ENCODE data around the gene NT5M.

NT5M gene

DNA sequence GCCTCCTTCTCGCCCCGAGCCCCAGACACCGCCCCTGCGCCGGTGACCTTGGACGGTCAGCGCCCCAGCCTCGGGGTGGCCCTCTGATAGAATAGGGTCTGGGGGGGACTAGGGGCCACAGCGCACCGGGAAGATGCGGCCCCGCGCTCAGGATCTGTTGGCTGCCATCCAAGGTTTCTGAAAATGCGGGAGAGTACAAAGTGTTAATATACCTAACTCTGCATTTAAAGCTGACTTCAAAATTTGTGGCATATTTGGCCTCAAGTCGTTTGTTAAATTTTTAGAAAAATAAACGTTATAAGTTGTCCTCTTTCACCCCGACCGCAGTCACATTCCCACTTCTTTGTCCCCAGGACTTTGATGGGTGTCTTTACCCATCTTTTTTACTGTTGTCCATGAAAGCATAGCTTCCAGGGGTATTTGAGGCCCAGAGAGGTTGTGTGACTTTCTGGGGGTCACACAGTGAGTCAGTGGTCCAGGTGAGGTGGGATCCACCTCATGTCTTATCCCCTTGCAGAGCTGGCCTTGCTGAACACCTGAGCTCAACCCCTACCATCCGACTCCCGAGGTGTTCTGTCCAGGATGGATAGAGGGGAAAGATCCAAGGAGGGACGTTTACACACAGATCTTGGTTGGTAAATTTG lies 796 bp downstream of the NT5M start:
- DNase-seq (ENCODE audit: low read depth), result no peak

DNA sequence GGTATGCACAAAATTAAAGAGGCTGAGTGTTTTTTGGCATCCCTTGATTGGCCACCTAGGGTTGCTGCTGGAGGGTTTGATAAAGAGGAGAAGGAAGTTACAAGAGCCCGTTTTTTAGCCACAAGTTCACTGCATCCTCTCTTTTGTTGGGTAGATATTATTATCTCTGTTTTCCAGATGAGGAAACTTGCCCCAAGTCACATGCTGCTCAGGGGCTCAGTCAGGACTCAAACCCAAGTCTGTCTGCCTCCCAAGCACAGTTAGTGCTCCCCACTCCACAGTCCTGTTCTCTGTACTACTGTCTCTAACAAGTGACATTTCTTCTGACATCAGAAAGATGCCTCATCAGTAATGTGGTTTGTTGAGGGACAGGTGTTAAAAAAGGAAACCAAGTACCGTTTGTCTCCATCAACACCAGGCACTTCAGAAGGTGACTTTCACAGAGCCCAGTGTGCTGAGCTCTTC lies 1.4 kb downstream of the NT5M start:
- no peak for DNase-seq (ENCODE audit: low read depth)

DNA sequence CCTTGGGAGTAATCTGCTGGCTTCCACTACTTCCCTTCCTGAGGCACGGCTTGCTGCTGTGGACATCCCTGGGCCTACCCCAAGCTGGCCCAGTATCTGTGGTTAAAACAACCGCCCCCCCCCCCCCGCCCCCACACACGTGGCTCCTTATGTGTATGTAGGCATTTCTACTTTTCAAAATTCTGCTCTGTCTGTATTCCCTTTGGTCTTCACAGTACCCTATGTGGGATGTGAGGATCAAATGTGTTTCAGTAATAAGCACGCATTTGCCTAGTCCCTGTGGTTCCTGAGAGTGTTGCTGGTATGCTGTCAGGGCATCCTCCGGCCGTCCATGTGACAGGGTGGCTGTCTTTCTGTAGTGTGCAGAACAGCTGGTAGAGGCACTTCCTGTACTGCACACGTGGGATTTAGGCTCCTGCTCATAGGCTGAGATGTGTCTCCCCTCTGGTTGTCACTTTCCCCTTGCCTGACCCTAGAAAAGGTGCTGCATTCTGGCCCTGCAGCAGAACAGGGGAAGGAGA lies 2.2 kb downstream of the NT5M start:
- no peak for DNase-seq (ENCODE audit: low read depth)

DNA sequence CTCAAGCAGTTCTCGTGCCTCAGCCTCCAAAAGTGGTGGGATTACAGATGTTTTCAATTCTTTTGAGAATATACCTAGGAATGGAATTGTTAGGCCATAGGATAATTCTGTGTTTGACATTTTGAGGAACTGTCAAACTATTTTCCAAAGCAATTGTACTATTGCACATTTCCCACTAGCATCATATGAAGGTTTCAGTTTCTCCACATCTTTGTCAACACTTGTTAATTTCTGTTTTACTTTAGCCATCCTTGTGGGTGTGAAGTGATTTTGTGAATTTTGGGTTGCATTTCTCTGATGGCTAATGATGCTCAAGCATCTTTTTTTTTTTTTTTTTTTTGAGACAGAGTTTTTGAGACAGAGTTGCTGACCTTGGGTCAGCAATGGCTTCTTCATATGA lies 6.2 kb downstream of the NT5M start:
- no peak for DNase-seq (ENCODE audit: low read depth)

DNA sequence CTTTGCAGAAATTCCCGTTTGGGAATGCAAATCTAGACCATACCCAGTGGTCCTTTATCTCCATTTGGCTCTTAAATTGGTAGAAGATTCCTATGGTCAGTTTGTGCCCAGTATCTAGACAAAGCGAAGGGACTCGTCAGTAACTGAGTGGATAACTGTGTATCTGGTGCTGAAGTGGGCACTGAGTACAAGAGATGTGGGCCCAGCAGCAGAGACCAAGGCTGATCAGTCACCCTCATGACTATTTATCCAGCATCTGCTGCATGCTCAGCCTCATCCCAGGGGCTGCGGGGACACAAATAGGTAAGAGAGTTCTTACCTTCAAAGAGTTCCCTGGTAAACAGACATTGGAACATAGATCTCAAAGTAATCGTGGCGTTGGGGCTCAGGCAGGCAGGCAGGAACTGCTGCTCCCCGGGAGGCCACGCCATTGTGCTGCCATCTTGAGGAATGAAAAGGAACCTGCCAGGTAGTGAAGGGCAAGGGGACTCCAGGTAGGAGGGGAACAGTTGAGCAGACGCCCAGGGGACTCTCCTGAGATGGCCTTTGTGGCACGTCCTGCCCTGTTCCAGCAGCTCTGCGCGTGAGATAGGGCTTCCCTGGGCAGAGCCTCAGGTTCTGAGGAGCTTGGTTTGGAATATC lies 10.3 kb downstream of the NT5M start:
- DNase-seq (ENCODE audit: low read depth), result no peak

DNA sequence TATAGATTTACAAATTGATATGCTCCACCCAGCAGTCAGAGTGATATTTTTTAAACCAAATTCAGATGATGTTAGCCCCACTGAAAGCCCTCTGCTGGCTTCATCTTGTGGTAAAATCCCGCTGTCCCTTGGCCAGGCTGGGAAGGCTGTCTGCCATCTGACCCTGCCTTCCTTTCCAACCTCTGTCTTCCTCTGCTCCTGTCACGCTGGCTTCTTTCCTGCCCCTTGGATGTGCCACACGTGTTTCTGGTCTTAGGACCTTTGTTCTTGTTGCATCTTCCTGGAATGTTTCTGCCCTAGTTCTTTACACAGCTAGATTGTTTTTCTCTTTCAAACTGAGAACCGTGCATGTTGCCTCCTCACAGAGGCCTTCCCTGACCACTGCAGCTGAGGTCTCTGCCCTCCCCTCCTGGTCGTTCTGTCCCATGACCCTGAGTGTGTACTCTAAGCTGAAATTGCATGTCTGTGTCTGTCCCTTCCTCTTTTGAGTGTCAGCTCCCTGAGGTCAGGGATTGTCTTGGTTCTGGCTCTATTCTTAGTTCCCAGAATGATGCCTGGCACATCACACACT lies 11.4 kb downstream of the NT5M start:
- no peak for DNase-seq (ENCODE audit: low read depth)

DNA sequence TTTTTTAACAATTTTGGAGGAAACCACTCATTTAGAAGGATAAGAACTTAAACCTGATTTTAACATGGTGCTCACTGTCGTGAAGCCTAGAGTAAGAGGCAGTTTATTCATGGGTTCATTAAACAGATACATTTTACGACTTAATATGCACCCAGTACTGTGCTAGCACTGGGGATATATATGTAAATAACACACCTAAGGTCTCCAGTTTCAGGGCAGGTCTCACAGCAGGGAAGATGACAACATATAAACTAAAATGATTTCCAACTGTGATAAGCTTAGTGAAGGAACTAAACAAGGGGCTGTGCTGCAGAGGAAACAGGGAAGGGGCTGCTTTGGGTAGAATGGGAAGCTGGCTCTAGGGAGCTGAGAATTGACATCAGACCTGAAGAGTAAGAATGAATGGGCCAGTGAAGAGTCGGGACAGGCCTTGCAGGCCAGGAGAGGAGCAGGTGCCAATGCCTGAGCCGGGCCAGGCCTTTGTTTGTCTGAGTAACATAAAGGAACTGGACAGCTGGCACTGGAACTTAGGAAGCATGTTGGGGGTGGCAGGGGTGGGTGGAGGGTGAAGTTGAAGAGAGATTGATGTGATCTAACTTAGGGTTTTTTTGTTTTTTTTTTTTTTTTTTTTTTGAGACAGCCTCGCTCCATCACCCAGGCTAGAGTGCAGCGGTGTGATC lies 12.1 kb downstream of the NT5M start:
- DNase-seq (ENCODE audit: low read depth), result no peak

DNA sequence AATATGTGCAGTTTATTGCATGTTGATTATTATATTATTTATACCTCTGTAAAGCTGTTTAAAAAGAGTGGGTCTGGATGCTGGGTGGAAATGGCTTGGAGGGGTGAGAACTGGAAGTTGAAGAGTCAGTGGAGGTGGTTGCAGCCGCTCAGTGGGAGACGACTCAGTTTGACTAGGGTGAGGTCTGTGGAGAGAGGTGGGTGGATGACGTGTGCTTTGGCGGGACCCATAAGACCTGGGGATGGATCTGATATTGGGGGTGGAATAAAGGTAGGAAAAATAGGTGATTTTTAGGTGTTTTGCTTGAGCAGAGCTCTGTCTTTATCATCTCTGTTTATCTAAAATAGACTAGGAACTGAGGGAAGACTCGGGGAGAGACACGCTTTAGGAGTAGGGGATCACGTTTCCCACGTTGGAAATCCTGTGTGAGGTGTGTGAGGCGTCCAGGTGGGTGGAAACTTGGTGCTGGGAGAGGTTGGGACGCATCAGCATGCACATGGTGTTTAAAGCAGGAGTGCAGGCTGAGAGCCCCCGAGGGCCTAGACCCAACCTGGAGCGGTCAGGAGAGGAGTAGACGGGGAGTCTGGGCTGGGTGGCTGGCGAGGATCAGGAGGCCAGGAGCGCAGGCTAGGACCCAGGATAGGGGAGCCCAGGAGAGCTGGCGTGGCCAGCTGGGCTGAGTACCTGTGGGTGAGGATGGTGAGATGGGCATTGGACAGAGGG lies 17.2 kb downstream of the NT5M start:
- DNase-seq (ENCODE audit: low read depth), result no peak

DNA sequence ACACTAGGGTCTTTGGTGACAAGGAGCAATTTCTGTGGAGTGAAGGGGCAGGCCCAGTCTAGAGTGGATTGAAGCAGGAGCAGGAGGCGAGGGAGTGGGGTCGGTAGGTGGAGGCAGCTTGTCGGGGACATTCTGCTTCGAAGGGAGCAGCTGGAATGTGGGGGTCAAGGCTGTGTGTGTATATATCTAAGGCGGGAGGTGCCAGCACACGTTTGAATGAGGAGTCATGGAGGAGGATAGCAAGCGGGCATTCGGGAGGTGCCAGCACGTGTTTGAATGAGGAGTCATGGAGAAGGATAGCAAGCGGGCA lies 17.7 kb downstream of the NT5M start:
- no peak for DNase-seq (ENCODE audit: low read depth)

DNA sequence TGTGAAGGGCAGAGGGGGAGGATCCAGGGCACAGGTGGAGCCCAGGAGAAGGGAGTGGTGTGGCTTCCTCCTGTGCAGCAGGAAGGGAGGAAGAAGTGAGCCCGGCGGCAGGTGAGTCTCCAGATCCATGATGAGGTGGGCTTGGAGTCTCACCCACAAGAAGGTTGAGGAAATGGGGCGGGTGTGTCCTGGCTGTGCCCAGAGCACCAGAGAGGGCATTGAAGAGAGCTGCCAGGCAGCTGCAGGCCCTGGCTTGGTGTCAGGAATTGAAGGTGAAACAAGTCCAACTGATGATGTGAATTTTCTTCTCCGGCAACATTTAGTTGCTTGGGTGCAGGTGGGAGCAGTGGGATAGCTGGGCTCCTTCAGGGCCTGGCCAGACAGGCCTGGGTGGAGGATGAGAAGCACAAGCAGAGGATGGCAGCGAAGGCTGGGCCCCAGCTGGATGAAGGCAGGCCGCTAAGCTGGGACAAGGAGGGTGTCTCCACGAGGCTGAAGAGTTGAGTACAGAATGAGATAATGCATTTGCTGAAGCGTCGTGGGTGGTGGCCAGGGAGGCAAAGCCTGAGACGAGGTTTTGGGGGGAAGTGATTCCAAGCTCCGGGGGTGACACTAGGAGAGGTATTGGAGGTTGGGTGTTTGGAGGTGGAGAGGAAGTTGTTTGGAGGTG lies 18.3 kb downstream of the NT5M start:
- DNase-seq (ENCODE audit: low read depth), result no peak

DNA sequence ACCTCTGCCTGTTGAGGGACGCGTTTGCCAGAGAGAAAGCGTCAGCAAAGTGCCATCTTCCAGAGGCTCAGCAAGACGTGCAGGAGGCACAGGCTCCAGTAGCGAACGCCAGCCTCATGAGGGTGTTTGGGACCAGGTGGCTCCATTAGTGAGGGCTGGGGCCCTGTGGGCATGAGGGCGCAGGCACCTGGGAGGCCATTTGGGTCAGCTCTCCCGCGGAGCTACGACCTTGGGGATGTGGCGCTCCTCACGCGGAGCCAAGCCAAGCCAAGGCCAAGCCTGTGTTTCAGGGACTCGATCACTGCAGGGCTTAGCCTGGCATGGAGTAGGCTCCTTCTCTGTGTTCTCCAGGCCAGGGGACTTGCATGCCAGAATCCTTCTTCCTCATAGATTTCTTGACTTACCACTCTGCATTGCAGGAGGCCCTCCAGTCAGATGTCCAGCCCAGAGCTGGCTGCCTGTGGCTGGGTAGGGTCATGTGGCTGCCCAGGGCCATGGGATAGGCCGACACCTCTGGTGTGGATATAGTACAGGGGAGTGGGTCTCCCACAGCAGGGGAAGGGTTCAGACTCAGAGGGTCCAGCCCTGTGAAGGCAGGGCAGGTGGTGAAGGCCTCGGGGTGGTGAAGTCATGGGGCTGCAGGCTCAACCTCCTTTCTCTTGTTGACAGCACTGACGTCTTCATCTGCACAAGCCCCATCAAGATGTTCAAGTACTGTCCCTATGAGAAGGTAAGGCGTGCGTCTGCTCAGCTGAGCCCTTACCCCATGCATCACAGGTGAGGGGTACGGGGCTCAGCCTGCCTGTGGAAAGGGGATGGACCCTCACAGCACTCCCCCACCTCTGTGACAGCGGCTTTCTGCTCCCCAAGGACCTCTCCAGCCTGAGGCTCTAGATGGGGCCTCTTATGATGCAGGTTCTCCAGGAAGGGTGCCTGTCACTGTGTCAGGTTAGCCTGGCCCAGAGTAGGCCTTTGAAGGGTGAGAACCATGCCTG lies 19.6 kb downstream of the NT5M start:
- DNase-seq (ENCODE audit: low read depth), result no peak

DNA sequence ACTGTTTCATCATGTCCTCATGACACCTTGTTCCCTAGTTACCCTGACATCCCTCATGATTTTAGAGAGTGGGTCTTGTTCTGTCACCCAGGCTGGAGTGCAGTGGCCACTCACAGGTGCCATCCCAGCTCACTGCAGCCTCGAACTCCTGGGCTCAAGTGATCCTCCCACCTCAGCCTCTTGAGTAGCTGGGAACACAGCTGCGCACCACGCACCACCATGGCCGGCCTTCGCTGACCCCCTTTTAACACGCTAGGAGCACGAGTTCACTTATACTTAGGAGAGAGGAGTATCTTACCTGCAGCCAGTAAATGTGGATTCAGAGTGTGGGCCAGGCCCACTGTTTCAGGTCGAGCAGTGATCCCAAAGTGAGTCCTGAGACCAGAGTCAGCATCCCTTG lies 21.4 kb downstream of the NT5M start:
- DNase-seq (ENCODE audit: low read depth), result no peak

DNA sequence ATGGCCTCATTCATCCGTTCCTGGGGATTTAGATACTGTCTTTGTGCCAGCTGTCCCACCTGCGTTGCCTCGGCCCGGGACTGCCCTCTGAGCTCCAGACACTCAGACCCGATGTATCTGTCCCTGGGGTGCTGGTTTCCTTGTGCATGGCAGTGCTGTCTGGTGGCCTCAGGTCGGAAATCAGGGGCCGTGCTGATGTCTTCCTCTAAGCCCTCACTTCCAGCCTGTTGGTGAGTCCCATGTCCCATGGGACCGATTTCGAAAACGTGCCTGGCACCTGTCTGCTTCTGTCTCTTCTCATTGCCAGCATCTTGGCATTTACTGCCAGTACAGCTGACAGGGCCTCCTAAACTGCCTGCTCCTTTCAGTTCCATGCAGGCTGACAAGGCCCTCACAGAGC lies 22.1 kb downstream of the NT5M start:
- no peak for DNase-seq (ENCODE audit: low read depth)

DNA sequence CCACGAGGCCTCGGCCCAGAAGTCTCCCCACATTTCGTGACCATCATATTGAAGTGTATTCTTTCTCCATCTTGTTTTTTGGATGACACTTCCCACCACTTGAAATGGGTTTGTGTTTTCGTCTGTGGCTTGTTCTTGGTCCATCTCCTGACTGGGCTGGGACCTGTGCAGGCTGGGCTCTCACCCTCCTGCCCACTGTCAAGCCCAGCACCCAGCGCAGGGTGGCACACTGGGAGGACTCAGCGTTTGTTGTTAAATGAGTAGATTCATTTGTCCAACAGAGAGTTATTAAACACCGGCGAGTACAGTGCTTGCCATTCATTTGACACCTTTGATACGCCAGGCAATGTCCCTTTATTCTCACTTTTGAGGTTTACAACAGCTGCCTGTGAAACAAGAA lies 22.6 kb downstream of the NT5M start:
- no peak for DNase-seq (ENCODE audit: low read depth)

DNA sequence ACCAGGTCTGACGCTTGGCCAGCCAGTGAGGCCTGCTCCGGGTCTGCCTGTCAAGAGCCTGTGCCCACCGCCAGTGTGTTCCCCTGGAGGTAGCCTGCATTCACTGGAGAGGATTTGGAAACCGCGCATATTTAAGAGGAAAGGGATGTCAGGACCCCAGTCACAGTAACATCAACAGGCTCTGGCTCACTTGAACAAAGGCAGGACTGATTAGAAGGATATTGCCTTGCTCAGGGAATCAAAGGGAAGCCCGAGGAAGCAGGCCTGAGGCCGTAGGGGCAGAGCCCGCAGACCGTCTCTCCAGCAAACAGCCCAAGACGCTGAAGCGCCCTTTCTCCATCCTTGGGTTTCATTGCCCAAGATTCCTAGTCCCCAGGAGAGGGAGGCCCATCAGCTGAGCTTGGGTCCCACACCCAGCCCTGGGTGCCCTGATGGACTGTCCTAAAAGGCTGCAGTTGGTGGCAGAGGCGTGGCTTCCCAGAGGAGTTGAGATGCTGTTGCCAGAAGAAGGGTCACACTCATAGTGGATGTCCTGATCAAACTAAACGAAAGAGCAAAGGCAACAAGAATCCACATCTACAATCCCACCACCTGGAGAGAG lies 23.2 kb downstream of the NT5M start:
- DNase-seq (ENCODE audit: low read depth), result no peak

DNA sequence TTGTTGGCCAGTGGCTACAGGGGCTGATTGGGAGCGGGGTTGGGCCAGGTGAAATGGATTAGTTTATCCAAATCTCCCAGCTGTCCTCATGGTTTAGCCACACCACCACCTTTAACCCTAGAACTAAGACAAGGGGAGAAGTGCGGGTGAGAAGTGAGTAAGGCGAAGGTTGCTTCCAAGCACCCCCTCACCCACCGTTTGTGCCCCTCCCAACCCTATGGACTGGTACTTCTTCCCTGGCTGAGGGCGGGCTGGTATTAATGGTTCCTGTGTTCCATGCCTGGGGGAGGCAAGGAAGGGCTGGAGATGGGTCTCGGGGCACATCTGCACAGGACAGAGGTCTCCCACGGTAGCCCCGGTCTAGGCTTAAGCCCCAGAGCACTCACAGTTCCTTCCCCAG lies 25.1 kb downstream of the NT5M start:
- DNase-seq (ENCODE audit: low read depth), result no peak

DNA sequence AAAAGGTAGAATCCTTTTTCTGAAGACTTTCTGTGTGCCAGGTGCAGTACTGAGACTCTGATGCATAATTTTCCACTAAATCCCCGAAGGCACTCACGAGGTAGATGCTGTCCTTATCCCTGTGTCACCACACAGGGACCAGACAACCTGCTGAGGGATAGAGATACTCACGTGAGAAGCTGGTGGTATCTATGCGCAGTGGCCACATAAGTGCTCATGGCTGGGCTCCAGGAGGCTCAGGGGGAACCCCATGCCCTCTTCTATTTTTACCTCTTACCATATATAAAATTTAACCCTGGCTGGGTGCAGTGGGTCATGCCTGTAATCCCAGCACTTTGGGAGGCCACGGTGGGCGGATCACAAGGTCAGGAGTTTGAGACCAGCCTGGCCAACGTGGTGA lies 38.3 kb downstream of the NT5M start:
- no peak for DNase-seq (ENCODE audit: low read depth)

DNA sequence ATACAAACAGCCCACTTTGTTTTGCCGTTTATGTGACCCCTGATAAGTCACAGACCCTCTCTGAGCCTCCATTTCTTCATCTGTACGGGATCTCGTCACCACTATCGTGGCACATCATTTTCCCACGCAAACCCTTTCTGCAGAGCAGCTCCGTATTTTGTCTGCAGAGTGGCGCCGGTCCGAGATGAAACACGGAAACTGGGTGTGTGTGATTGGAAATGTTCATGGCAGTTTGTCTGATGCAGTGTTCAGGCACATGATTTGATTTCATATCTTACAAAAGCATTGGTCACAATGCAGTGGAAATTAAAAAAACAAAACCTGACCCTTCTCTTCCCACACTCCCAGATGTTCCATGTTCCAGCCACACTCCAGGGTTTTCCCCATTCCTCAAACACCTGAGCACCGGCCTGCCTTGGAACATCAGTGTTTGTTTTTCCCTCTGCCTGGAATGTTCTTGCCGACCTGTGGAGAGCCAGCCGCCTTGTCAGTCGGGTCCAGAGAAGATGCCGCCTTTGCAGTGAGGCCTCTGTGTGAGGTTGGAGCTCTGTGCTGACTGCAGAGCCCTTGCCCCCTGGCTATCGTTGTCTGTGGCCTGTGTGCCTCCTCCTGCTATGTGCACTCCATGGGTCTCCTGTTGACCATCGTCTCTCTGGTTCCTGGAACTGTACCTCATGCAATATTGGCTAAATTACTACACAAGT lies 39.2 kb downstream of the NT5M start:
- no peak for DNase-seq (ENCODE audit: low read depth)

DNA sequence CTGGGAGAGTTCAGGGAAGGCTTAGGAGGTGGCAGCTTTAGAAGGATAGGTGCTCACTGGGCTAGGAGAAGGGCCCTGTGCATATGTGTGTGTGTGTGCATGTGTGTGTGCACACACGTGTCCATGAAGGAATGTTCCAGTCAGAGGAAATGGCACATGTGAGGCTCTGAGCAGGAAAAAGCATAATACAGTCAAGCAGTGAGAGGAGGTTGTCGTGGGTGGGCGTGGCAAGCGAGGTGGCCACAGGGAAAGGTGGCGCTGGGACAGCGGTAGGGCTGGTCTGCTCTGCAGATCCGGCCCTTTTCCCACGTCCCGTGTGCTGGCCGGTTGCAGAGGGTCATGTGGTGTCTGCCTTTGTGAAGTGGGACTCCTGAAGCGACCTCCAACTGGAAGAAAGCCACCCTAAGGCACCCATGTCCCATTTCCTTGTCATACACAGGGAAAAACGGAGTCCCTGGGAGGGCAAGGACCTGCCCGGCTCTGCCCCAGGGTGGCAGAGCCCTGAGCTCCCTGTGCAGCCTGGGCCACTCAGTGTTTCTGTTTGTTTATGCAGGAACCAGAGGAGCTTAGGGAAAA lies 40.1 kb downstream of the NT5M start:
- no peak for DNase-seq (ENCODE audit: low read depth)

Measured in HS-27A (cell line).